HG02852 (cell line): ENCODE data around the gene KAT6B.

Experiments
- ATAC-seq: cut with Tn5 transposase; IDR thresholded peaks from one replicate; pipeline ENCODE4 v1.9.1; 2021; ENCODE audit warnings: mild to moderate bottlenecking, moderate library complexity; ENCODE audit not compliant: unreplicated experiment

The KAT6B gene

DNA sequence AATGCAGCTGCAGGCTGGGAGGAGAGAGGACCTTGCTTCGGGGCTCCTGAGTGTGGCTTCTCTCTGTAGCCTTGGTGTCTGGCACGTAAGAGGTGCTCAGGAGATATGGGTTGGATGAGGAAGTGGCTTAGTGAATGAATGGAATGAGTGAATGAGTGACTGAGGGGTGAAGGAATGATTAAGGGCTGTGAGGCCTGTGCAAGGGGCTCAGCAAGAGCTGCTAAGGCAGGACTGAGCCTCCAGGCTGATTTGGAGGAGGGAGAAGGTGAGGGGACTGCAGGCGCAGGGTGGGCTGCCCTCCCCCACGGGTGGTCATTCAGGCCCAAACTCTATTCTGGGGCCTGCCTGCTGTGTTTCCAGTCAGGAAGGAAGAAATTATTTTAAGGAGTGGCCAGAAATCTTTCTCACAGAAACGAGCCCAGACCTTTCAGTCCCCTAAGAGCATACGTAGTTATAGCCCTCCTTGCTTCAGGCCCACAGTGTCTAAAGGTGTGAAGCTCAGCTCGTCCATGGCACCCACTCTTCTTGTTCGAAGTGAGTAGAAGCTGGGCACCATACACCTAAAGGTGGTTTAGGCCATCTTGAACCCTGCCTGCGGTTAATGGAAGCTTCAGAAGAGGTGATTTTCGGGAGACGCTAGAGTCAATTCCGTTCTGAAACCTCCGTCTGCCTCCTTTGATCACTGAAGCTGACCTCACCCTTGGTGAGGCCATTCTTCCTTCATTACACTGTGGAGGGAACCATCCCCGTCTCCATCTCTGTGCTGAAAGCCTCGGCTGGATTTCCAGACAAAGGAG lies 235.5 kb downstream of the KAT6B start:
- ATAC-seq = no peak

- no peak for ATAC-seq
Observed at GRCh38 chr10:75062506-75063299, 236.3 kb downstream of the KAT6B start.

GRCh38 chr10:75063461-75064230 lies 237.2 kb downstream of the KAT6B start:
- no peak for ATAC-seq

GRCh38 chr10:75065076-75065475 lies 238.7 kb downstream of the KAT6B start:
- no peak for ATAC-seq

DNA sequence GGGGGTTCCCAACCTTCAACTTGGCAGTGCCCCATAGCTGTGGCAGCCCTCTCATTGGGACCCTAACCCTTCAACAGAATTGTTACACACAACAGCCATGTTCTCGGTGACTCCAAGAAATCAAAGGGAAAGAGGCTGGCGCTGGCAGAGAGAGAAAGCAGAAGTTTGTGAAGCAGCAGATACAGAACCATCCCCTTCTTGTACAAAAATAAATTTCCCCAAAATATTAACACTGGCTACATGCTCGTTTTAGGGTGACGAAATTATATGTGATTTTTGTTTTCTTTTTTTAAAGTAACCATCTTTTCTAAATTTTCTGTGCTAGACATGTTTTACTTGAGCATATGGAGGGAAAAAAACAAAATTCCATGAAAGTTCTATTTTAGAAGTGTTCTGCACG lies 239.9 kb downstream of the KAT6B start:
- no peak for ATAC-seq

- ATAC-seq = no peak
Observed at GRCh38 chr10:75067272-75067671, 240.9 kb downstream of the KAT6B start.

GRCh38 chr10:75068523-75068922 lies 242.1 kb downstream of the KAT6B start:
- no peak for ATAC-seq

GRCh38 chr10:75070476-75070875 lies 244.1 kb downstream of the KAT6B start:
- ATAC-seq = no peak

DNA sequence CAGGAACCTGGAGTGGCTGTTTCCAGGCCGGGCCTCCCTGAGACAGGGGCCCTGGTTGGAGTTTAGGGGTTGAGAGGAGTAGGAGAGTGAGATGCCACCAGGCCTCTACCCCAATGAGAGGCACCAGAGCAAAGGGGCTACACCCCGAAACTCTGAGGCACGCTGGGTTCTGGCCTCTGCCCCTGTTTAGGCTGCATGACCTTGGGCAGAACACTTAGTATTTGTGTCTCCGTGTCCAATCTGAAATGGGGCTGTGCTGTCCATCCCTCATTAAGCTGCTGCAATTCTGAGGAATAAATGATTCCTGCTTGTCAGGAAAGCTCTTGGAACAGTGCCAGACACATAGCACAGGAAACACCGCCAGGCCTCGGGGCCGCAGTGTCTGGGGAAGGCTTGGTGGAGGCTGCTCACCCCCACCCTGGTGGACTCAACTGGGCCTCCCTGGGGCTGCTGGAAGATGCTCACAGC lies 244.6 kb downstream of the KAT6B start:
- no peak for ATAC-seq

- no peak for ATAC-seq
Observed at GRCh38 chr10:75071756-75072155, 245.4 kb downstream of the KAT6B start.

GRCh38 chr10:75072727-75073126 lies 246.3 kb downstream of the KAT6B start:
- ATAC-seq = no peak

- no peak for ATAC-seq
Observed at GRCh38 chr10:75073442-75073841, 247.0 kb downstream of the KAT6B start.

DNA sequence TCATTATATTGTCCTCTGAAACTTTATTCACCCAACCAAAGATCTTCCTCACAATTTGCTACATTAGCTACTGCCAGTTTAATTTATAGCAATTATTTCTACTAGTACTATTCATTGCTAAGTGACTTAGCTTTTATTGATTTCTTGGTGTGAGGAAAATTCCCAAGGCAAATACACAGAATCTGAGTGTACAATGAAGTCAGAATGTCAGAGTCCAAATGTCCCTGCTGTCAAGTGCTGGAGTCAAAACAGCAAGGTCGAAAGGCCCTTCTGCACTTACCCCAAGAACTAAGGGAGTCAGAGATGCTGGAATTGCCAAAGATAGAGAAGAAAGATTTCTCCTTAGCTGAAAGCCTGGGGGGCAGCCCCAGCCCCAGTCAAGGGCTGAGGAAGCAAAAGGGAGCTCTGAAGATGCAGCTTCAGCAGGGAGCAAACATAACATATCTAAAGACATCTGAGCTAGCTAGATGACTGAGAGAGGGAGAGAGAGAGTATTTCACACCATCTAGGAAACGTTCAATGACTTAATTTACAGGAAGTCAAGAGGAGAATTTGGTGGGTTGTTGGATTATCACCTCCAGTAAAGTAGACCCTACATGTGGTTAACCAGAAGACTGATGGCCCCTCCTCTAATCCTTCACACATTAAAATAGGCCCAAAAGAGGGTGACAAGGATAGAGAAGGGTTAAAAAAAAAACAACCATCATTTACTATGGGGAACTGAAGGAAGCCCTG lies 248.5 kb downstream of the KAT6B start:
- ATAC-seq = no peak

GRCh38 chr10:75076348-75076747 lies 249.9 kb downstream of the KAT6B start:
- no peak for ATAC-seq

DNA sequence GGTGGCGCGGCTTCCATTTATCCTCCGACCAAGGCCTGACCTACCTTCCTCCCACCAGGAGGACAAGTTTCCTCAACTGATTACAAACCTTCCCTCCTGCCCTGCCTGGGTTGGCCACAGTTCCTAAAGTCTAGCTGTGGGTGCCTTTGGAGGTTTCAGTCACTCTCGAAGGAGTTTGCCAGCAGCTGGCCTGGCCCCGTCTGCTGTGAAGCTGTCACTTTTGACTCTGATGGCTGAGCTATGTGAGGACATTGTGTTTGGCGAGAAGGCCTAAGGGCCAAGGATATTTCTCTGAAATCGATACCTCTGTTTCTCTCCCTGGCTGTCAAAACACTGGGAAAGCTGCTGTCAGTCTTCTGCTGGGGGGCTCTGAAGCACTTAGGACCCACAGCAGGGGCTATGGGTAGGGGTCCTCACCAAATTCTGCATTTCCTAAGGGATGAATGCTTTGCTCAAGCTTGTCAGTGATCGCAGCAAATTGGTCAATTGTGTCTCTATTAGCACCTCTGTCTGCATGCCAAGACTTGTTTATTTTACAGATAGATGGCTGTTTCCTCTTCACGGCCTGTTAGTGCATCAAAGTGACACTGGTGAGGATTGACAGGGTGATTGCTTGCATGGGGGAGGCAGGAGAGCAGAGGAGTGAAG lies 253.2 kb downstream of the KAT6B start:
- no peak for ATAC-seq

GRCh38 chr10:75080554-75080953 lies 254.2 kb downstream of the KAT6B start:
- ATAC-seq = no peak

DNA sequence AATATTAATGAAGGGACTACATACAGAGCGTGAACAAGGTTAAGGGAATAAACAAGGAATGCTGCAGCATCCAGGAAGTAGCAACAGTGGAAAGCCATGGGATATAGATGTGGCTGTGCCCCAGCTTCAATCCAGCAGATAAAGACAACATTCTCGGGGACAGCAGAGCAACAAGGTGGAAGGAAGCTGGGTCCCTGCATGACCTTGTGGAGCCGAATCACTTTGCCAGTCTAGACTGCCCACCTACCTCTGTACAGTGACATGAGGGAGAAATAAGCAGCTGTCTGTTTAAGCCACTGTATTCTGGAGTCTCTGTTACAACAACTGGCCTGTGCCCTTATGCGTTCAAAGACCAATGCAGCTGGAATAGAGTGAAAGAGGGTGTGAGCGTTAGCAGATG lies 255.0 kb downstream of the KAT6B start:
- ATAC-seq = no peak
